H7 (cell line): ENCODE results near the gene FXYD3. TPM values are rescaled to one million over a fixed set of nuclear protein-coding genes. Genes with fewer than 3 reads are reported as not detected.

Source experiments
- DNase-seq: peaks from one replicate; pipeline ENCODE4 v3.0.0; 2012
- H3K27me3 ChIP-seq: 2 replicates; pipeline ENCODE4 v1.6.0; 2011; ENCODE audit warnings: mild to moderate bottlenecking, low read length; ENCODE audit not compliant: control insufficient read depth, insufficient read depth
- H3K36me3 ChIP-seq: replicated peaks from 2 replicates; pipeline ENCODE4 v1.5.1; 2011; ENCODE audit warnings: low read length; ENCODE audit not compliant: control insufficient read depth, insufficient read depth
- H3K4me3 ChIP-seq: 2 replicates; pipeline ENCODE4 v1.5.1; 2011; ENCODE audit warnings: low read depth, mild to moderate bottlenecking, control low read depth, low read length, moderate library complexity; ENCODE audit not compliant: insufficient read depth
- total RNA-seq: library from RNA; depleted of rRNA; stranded (reverse); fragments of >200 nt; shearing (Covaris generic); gene quantifications from 2 replicates; pipeline ENCODE4 v1.2.3, GENCODE V29; 2014

Gene FXYD3
- total RNA-seq, 1 experiment from 2014 or later: not detected

GRCh38 chr19:35079826-35080225 is 35.8 kb upstream of the FXYD3 start:
- no peaks in the 10 kb centered on the region for H3K27me3 ChIP-seq
- no peaks in the 10 kb centered on the region for H3K36me3 ChIP-seq
- peak; percentile 35 for DNase-seq
- no peak overlapping the region for H3K4me3 ChIP-seq

- Histone ChIP-seq H3K4me3 (no peak overlapping the region), H3K36me3 (no peaks in the 10 kb centered on the region), H3K27me3 (no peaks in the 10 kb centered on the region)
- peak; percentile 30 for DNase-seq
Measured at GRCh38 chr19:35080613-35081170, 34.9 kb upstream of the FXYD3 start.

- H3K4me3 ChIP-seq: no peak overlapping the region
- no peak for DNase-seq
- H3K36me3 ChIP-seq: no peaks in the 10 kb centered on the region
- no peaks in the 10 kb centered on the region for H3K27me3 ChIP-seq
Measured at GRCh38 chr19:35081201-35081600, 34.4 kb upstream of the FXYD3 start.

GRCh38 chr19:35083691-35084508 is 31.7 kb upstream of the FXYD3 start:
- peak; percentile 45 for DNase-seq
- Histone ChIP-seq H3K4me3 (no peak overlapping the region), H3K36me3 (no peaks in the 10 kb centered on the region), H3K27me3 (no peaks in the 10 kb centered on the region)

- H3K4me3 ChIP-seq: no peak overlapping the region
- DNase-seq: peak; percentile 56
- no peaks in the 10 kb centered on the region for H3K27me3 ChIP-seq
- H3K36me3 ChIP-seq: no peaks in the 10 kb centered on the region
Measured at GRCh38 chr19:35084509-35084762, 31.2 kb upstream of the FXYD3 start.

GRCh38 chr19:35085947-35086346 is 29.7 kb upstream of the FXYD3 start:
- DNase-seq: no peak
- no peaks in the 10 kb centered on the region for H3K36me3 ChIP-seq
- H3K4me3 ChIP-seq: no peak overlapping the region
- H3K27me3 ChIP-seq: no peaks in the 10 kb centered on the region

- no peak overlapping the region for H3K4me3 ChIP-seq
- H3K36me3 ChIP-seq: no peaks in the 10 kb centered on the region
- H3K27me3 ChIP-seq: no peaks in the 10 kb centered on the region
- no peak for DNase-seq
Measured at GRCh38 chr19:35086455-35086854, 29.2 kb upstream of the FXYD3 start.

GRCh38 chr19:35087393-35087792 is 28.2 kb upstream of the FXYD3 start:
- Histone ChIP-seq H3K4me3 (no peak overlapping the region), H3K36me3 (no peaks in the 10 kb centered on the region), H3K27me3 (no peaks in the 10 kb centered on the region)
- DNase-seq: no peak

GRCh38 chr19:35088131-35088913 is 27.3 kb upstream of the FXYD3 start:
- Histone ChIP-seq H3K4me3 (no peak overlapping the region), H3K27me3 (no peaks in the 10 kb centered on the region), H3K36me3 (no peaks in the 10 kb centered on the region)
- no peak for DNase-seq

GRCh38 chr19:35089554-35089953 is 26.1 kb upstream of the FXYD3 start:
- no peaks in the 10 kb centered on the region for H3K27me3 ChIP-seq
- DNase-seq: no peak
- H3K4me3 ChIP-seq: no peak overlapping the region
- no peaks in the 10 kb centered on the region for H3K36me3 ChIP-seq

GRCh38 chr19:35090160-35090505 is 25.5 kb upstream of the FXYD3 start:
- Histone ChIP-seq H3K27me3 (no peaks in the 10 kb centered on the region), H3K4me3 (no peak overlapping the region), H3K36me3 (no peaks in the 10 kb centered on the region)
- no peak for DNase-seq

- H3K4me3 ChIP-seq: peak overlapping the region; percentile 4; the same call in 1 of the 2 replicates
- peak; percentile 94 for DNase-seq
Measured at GRCh38 chr19:35090506-35091214, 25.0 kb upstream of the FXYD3 start.

GRCh38 chr19:35093430-35093829 is 22.2 kb upstream of the FXYD3 start:
- Histone ChIP-seq H3K27me3 (no peaks in the 10 kb centered on the region), H3K4me3 (no peak overlapping the region), H3K36me3 (no peaks in the 10 kb centered on the region)
- no peak for DNase-seq

More at GRCh38 chr19:35090506-35091214, 25.0 kb upstream of the FXYD3 start:
- Histone ChIP-seq H3K27me3 (no peaks in the 10 kb centered on the region), H3K36me3 (no peaks in the 10 kb centered on the region)

- no peak overlapping the region for H3K4me3 ChIP-seq
- no peaks in the 10 kb centered on the region for H3K36me3 ChIP-seq
- H3K27me3 ChIP-seq: no peaks in the 10 kb centered on the region
Measured at GRCh38 chr19:35093941-35094647, 21.5 kb upstream of the FXYD3 start.

More at GRCh38 chr19:35093941-35094647, 21.5 kb upstream of the FXYD3 start:
- no peak for DNase-seq
